CD14-positive monocyte (primary cell): ENCODE data around the gene DIDO1. TPM values are rescaled to one million over a fixed set of nuclear protein-coding genes. Genes with fewer than 3 reads are reported as not detected.

Experiments used
- DNase-seq, 3 donors: peaks; one replicate each; pipeline ENCODE4 v3.0.0-alpha.2; 2011 to 2022
- H2AFZ ChIP-seq: 2 replicates; pipeline ENCODE4 v1.6.0; 2012; ENCODE audit warnings: mild to moderate bottlenecking, low read depth, low read length, inconsistent platforms; ENCODE audit not compliant: insufficient read depth, poor library complexity, severe bottlenecking
- H3K27ac ChIP-seq, 2 donors: 1 replicate in 1 of 2; 2 replicates in 1 of 2; pipeline ENCODE4 v1.5.1; 2012 to 2013; ENCODE audit warnings: low read length in 2 of 2, control low read depth in 1 of 2, inconsistent platforms in 1 of 2, low read depth in 1 of 2, mild to moderate bottlenecking in 1 of 2
- H3K27me3 ChIP-seq, 2 donors: one replicate each; pipeline versions ENCODE4 v1.6.0 to v1.6.1; 2011 to 2013; ENCODE audit warnings: low read length in 2 of 2; ENCODE audit not compliant: control insufficient read depth in 2 of 2, insufficient read depth in 2 of 2
- H3K36me3 ChIP-seq, 2 donors: replicated peaks in 1 of 2; 1 replicate in 1 of 2; 2 replicates in 1 of 2; pipeline versions ENCODE4 v1.5.1 to v1.6.1; 2012 to 2013; ENCODE audit warnings: low read length in 2 of 2, control low read depth in 1 of 2, inconsistent platforms in 1 of 2, mild to moderate bottlenecking in 1 of 2; ENCODE audit not compliant: insufficient read depth in 2 of 2, control insufficient read depth in 1 of 2
- H3K4me1 ChIP-seq, 2 donors: 1 replicate in 1 of 2; 2 replicates in 1 of 2; pipeline versions ENCODE4 v1.5.1 to v1.6.1; 2012 to 2013; ENCODE audit warnings: low read length in 2 of 2, control low read depth in 1 of 2, inconsistent platforms in 1 of 2, mild to moderate bottlenecking in 1 of 2, moderate library complexity in 1 of 2; ENCODE audit not compliant: insufficient read depth in 2 of 2, control insufficient read depth in 1 of 2
- H3K4me2 ChIP-seq: replicated peaks from 2 replicates; pipeline ENCODE3; 2012; ENCODE audit warnings: low read length, moderate library complexity, mild to moderate bottlenecking; ENCODE audit not compliant: poor library complexity, severe bottlenecking; ENCODE audit errors: extremely low read depth
- H3K4me3 ChIP-seq, 3 experiments: fragments of 200-600 bp in 1 of 3; sonication (generic) in 1 of 3; replicated peaks in 1 of 3; 1 replicate in 2 of 3; 2 replicates in 1 of 3; pipeline ENCODE4 v1.5.1; 2011 to 2013; ENCODE audit warnings: low read length in 3 of 3, mild to moderate bottlenecking in 3 of 3, control low read depth in 2 of 3, low read depth in 2 of 3, inconsistent platforms in 1 of 3, moderate library complexity in 1 of 3
- H3K79me2 ChIP-seq: 2 replicates; pipeline ENCODE4 v1.6.0; 2012; ENCODE audit warnings: mild to moderate bottlenecking, control low read depth, inconsistent platforms, low read length, moderate library complexity; ENCODE audit not compliant: insufficient read depth
- H3K9ac ChIP-seq: 2 replicates; pipeline ENCODE4 v1.6.0; 2017; ENCODE audit warnings: low read length, mild to moderate bottlenecking; ENCODE audit not compliant: insufficient read depth, poor library complexity, severe bottlenecking
- H3K9me3 ChIP-seq, 2 donors: replicated peaks in 1 of 2; 1 replicate in 1 of 2; 2 replicates in 1 of 2; pipeline versions ENCODE4 v1.5.1 to v1.6.1; 2012 to 2013; ENCODE audit warnings: low read length in 2 of 2, control low read depth in 1 of 2; ENCODE audit not compliant: control insufficient read depth in 1 of 2, insufficient read depth in 1 of 2
- H4K20me1 ChIP-seq: 2 replicates; pipeline ENCODE4 v1.6.0; 2012; ENCODE audit warnings: mild to moderate bottlenecking, low read length, control low read depth, moderate library complexity; ENCODE audit not compliant: insufficient read depth
- H3K27ac Mint-ChIP-seq, 7 donors: one replicate each; pipeline ENCODE4 v1.8.0; 2020; ENCODE audit warnings: mild to moderate bottlenecking in 7 of 7, mixed read lengths in 7 of 7, moderate library complexity in 6 of 7, inconsistent platforms in 2 of 7
- H3K27me3 Mint-ChIP-seq, 3 donors: one replicate each; pipeline ENCODE4 v1.8.0; 2021 to 2022; ENCODE audit warnings: low read depth in 3 of 3, mild to moderate bottlenecking in 3 of 3, mixed read lengths in 3 of 3, moderate library complexity in 3 of 3, inconsistent platforms in 1 of 3
- H3K36me3 Mint-ChIP-seq, 2 donors: one replicate each; pipeline ENCODE4 v1.8.0; 2020; ENCODE audit warnings: mixed read lengths in 2 of 2, inconsistent platforms in 1 of 2, mild to moderate bottlenecking in 1 of 2
- H3K4me1 Mint-ChIP-seq: one replicate; pipeline ENCODE4 v1.8.0; 2020; ENCODE audit warnings: mild to moderate bottlenecking, mixed read lengths
- H3K4me3 Mint-ChIP-seq, 2 donors: one replicate each; pipeline ENCODE4 v1.8.0; 2020; ENCODE audit warnings: mild to moderate bottlenecking in 2 of 2, mixed read lengths in 2 of 2, moderate library complexity in 1 of 2
- H3K9me3 Mint-ChIP-seq, 7 donors: one replicate each; pipeline ENCODE4 v1.8.0; 2020 to 2022; ENCODE audit warnings: mixed read lengths in 7 of 7, mild to moderate bottlenecking in 6 of 7, moderate library complexity in 6 of 7, inconsistent platforms in 2 of 7
- CTCF ChIP-seq: fragments of 200-600 bp; IDR thresholded peaks from one replicate; pipeline ENCODE4 v1.8.0; 2022; ENCODE audit warnings: antibody characterized with exemption, mild to moderate bottlenecking
- WGBS: methylation state at CpG from one replicate; pipeline ENCODE4 v1.1.5; 2013; ENCODE audit warnings: missing lambda C conversion rate; ENCODE audit not compliant: insufficient coverage; 5-methylcytosine and 5-hydroxymethylcytosine counted together
- intact Hi-C, 2 donors: fragments of 100-400 bp; cut with micrococcal nuclease; formaldehyde crosslinking; loops; one replicate each; pipeline versions ENCODE4 v1.15.0 to v1.15.1; 2023
- polyA plus RNA-seq, 3 donors: library from polyadenylated mRNA; depleted of rRNA in 1 of 3; unstranded in 2 of 3; stranded (reverse) in 1 of 3; fragments of 300-500 nt in 2 of 3; fragments of >200 nt in 1 of 3; fragmentation: Illumina TruSeq in 2 of 3; gene quantifications; 1 replicate in 2 of 3; 2 replicates in 1 of 3; pipeline ENCODE4 v1.2.3, GENCODE V29; 2012 to 2021

Gene DIDO1
- polyA plus RNA-seq, 3 donors, result 8.5 to 23.8 (median 12.9) TPM

DNA sequence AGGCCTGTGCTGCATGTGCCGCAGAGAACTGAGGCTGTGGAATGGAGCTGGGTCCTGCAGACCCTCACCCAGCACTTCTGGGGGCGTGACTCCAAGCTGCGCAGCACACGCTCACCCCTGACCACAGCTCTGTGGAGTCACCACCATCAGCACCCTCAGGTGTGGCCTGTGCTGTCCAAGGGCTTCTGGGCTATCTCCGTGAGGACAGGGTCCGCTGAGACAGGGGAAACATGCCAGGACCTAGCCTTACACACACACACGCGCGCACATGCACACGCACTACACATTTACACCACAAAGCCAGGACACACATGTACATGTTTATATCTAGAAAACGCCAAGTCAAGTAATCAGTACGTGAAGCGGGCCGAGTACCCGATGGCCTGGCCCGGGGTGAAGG lies 37.9 kb downstream of the DIDO1 start:
- Histone ChIP-seq H3K79me2 (no peaks in the 10 kb centered on the region), H2AFZ (no peak overlapping the region), H3K4me3 (no peak overlapping the region), H3K36me3 (peaks cover 77 to 81% of the 10 kb centered on the region in 2 donors), H3K9ac (no peak overlapping the region), H4K20me1 (peaks cover 35% of the 10 kb centered on the region), H3K27ac (no peak overlapping the region), H3K4me2 (no peak overlapping the region), H3K9me3 (no peaks in the 10 kb centered on the region), H3K4me1 (peaks cover 0 to 5% of the 10 kb centered on the region in 2 donors), H3K27me3 (no peaks in the 10 kb centered on the region)
- intact Hi-C loops, result no loop called here
- no peak overlapping the region for H3K4me3 Mint-ChIP-seq
- 94% methylated on average over 12 of the region's 16 CpGs for WGBS
- peaks cover 72 to 83% of the 10 kb centered on the region in 2 donors for H3K36me3 Mint-ChIP-seq
- peaks cover 0 to 3% (median 0%) of the 10 kb centered on the region in 3 donors for H3K27me3 Mint-ChIP-seq
- H3K9me3 Mint-ChIP-seq, result no peaks in the 10 kb centered on the region
- DNase-seq, result no peak
- no peak for TF ChIP-seq CTCF
- H3K27ac Mint-ChIP-seq, result peak overlapping the region in 1 of 7 donors; percentile 31
- peaks cover 5% of the 10 kb centered on the region for H3K4me1 Mint-ChIP-seq

DNA sequence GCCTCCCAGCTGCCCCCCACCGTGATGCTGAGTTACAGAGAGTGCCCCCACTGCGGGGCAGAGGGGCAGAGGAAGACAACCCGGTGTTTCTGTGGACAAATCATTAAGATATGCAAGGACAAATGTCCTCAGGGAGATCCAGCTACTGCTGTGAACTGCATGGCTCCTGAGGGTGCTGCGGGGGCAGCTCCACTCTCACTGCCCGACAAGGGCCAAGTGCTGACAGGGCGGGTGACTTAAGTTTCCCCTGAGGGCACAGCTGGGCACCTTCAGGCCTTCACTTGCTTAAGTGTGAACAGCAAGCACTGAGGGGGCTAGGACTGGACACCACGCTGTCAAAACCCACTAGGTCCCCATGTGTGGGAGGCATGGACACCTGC lies 38.5 kb downstream of the DIDO1 start:
- WGBS, result 94% methylated on average over 7 of the region's 7 CpGs
- peaks cover 5% of the 10 kb centered on the region for H3K4me1 Mint-ChIP-seq

More for the DNA sequence above, 38.5 kb downstream of the DIDO1 start:
- peaks cover 0 to 5% of the 10 kb centered on the region in 2 donors for H3K4me1 ChIP-seq
- H3K9me3 ChIP-seq, result no peaks in the 10 kb centered on the region
- Mint-ChIP-seq H3K9me3 (no peaks in the 10 kb centered on the region), H3K27ac (peak overlapping the region in 5 of 7 donors; percentile 3 to 62 (median 15)), H3K36me3 (peaks cover 66 to 78% of the 10 kb centered on the region in 2 donors), H3K4me3 (no peak overlapping the region), H3K27me3 (peaks cover 0 to 3% (median 0%) of the 10 kb centered on the region in 3 donors)
- H3K27me3 ChIP-seq, result no peaks in the 10 kb centered on the region
- no peak overlapping the region for H3K4me3 ChIP-seq
- no peak for TF ChIP-seq CTCF
- H4K20me1 ChIP-seq, result peaks cover 29% of the 10 kb centered on the region
- peak overlapping the region; percentile 27 for H3K9ac ChIP-seq
- H3K36me3 ChIP-seq, result peaks cover 71 to 76% of the 10 kb centered on the region in 2 donors
- H3K79me2 ChIP-seq, result no peaks in the 10 kb centered on the region
- no peak overlapping the region for H3K27ac ChIP-seq
- no peak overlapping the region for H3K4me2 ChIP-seq
- no peak for DNase-seq
- intact Hi-C loops, result no loop called here
- no peak overlapping the region for H2AFZ ChIP-seq
